HL-60/S4 treated with retinoic acid at 250 ng/mL for 4 days and 3 days (cell line): ENCODE data around the gene METAP2.
"Not testable (repeated sequence)": the region's sequence is repeated elsewhere in the genome, so short reads cannot be mapped to it uniquely, and the experiment has no call there.

Experiments used
- in situ Hi-C: fragments of 300-500 bp; cut with MboI; formaldehyde crosslinking; loops from 2 replicates; pipeline ENCODE4 v1.7.0; 2022; ENCODE audit warnings: low sequenced_read_pairs

The METAP2 gene

GRCh38 chr12:95473884-95474659 lies at the start of gene METAP2:
Gene METAP2, plus strand, starts transcription at chr12:95474152. Its CDS starts 28 bp downstream, at chr12:95474180.
- in situ Hi-C loops: no loop called here

GRCh38 chr12:95424271-95424994 lies 49.5 kb upstream of the METAP2 start:
- in situ Hi-C loops: no loop called here

DNA sequence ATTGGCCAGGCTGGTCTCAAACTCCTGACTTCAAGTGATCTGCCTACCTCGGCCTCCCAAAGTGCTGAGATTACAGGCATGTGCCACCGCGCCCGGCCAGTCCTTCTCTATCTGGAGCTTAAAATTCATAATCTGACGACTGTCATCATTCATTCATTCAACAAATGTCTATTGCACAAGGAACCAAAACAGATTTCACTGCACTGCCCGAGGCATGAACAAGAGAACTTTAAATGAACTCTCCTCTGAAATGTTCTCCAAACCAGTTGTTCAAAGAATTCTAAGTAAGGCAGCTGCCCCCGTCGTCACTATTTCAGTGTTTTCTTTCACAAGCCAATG lies 44.8 kb upstream of the METAP2 start:
- in situ Hi-C loops: no loop called here

GRCh38 chr12:95431120-95431519 lies 42.8 kb upstream of the METAP2 start:
- in situ Hi-C loops: no loop called here

DNA sequence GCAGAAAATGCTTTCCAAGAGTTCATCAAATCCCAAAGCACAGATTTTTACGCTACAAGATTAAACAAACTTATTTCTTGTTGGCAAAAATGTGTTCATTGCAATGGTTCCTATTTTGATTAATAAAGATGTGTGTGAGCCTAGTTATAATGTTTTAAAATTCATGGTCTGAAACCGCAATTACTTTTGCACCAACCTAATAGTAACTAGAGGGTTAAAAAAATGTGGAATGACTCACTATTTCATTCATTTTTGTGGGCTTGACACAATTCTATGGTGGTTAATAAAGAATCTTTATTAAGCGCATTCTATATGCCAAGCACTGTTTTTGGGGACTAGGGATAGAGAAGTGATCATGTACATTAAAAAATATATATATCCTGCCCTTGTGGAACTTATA lies 38.6 kb upstream of the METAP2 start:
- in situ Hi-C loops: no loop called here

GRCh38 chr12:95437565-95437964 lies 36.4 kb upstream of the METAP2 start:
- in situ Hi-C loops: no loop called here

- in situ Hi-C loops: no loop called here
Measured at GRCh38 chr12:95439461-95440230, 34.3 kb upstream of the METAP2 start.

DNA sequence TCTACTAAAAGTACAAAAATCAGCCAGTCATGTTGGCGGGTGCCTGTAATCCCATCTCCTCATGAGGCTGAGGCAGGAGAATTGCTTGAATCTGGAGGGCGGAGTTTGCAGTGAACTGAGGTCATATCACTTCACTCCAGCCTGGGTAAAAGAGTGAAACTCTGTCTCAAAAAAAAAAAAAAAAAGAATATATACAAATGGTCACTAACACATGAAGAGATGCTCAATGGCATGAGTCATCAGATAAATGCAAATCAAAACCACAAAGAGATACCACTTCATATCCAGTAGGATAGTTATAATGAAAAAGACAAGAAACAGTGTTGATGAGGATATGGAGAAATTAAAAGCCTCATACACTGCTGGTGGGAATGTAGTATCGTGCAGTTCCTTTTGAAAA lies 33.6 kb upstream of the METAP2 start:
- in situ Hi-C loops: no loop called here

- in situ Hi-C loops: no loop called here
Measured at GRCh38 chr12:95443459-95443858, 30.5 kb upstream of the METAP2 start.

DNA sequence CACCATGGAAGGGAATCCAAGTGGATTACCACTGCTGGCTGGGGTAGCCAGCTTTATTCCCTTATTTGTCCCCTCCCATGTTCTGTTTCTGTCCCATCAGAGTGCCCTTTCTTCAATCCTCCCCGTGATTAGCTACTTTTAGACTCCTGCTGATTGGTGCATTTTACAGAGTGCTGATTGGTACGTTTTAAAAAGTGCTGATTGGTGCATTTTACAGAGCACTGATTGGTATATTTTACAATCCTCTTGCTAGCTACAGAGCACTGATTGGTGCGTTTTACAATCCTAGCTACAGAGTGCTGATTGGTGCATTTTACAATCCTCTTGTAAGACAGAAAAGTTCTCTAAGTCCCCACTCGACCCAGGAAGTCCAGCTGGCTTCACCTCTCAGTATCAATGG lies 28.9 kb upstream of the METAP2 start:
- in situ Hi-C loops: not testable (repeated sequence)

- in situ Hi-C loops: no loop called here
Measured at GRCh38 chr12:95445884-95446505, 28.0 kb upstream of the METAP2 start.

- in situ Hi-C loops: no loop called here
Measured at GRCh38 chr12:95446506-95446900, 27.4 kb upstream of the METAP2 start.

GRCh38 chr12:95449656-95450055 lies 24.3 kb upstream of the METAP2 start:
- in situ Hi-C loops: not testable (repeated sequence)

GRCh38 chr12:95452501-95452900 lies 21.5 kb upstream of the METAP2 start:
- in situ Hi-C loops: not testable (repeated sequence)

DNA sequence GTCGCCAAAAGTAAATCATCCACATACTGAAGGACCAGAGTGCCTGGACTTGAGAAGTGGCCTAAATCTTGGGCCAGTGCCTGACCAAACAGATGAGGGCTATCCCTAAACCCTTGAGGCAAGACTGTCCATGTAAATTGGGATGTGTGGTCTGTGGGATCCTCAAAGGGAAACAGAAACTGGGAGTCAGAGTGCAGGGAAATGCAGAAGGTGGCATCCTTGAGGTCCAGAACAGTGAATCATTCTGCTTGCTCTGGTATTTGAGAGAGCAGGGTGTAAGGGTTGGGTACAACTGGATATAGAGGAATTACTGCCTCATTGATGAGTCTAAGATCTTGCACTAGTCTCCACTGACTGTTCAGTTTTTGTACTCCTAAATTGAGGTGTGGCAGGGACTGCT lies 20.1 kb upstream of the METAP2 start:
- in situ Hi-C loops: not testable (repeated sequence)

DNA sequence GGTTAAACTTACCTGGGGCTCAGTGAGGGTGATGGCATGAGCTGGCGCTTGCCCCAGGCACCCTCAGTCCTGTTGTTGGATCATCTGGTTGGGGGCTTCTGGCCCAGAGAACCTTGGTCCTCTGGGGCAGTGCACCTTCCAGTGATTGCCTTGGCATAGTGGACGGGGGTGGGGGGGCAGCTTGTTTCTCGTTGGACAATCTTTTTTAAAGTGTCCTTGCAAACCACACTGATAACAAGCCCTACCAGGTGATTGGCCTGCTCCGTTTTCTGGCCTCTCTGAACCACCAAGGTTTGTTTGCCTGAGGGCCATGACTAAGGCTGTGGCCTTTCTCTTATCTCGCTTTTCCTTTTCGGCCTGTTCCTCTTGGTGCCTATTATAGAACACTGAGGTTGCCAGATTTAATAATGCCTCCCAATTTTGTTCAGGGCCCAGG lies 19.2 kb upstream of the METAP2 start:
- in situ Hi-C loops: not testable (repeated sequence)

DNA sequence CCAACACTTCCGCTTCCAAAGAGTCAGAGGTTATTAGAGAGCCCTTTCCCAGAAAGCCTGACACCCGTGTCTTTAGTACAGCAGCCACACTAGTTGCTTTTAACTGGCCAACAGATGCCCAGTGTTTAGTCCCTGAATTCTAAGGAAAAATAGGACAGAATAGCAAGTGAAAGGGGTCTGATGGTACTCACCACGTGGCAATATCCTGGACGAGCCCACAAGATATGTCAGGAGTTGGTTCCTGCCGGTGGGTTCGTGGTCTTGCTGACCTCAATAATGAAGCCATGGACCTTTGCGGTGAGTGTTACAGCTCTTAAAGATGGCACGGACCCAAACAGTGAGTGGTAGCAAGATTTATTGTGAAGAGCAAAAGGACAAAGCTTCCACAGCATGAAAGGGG lies 16.3 kb upstream of the METAP2 start:
- in situ Hi-C loops: not testable (repeated sequence)

GRCh38 chr12:95458761-95459160 lies 15.2 kb upstream of the METAP2 start:
- in situ Hi-C loops: no loop called here

GRCh38 chr12:95459310-95459709 lies 14.6 kb upstream of the METAP2 start:
- in situ Hi-C loops: no loop called here

GRCh38 chr12:95460105-95460504 lies 13.8 kb upstream of the METAP2 start:
- in situ Hi-C loops: no loop called here

DNA sequence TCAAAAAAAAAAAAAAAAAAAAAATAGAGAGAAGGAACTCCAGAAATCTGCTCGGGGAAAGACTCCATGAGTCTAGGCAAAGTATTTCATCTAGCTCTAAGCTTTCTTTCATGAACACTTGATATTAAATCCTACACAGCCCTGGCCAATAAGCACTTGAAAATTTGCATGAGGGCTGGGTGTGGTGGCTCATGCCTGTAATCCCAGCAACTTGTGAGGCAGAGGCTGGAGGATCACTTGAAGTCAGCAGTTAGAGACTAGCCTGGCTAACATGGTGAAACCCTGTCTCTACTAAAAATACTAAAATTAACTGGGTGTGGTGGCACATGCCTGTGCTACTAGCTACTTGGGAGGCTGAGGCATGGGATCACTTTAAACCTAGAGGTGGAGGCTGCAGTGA lies 13.1 kb upstream of the METAP2 start:
- in situ Hi-C loops: no loop called here
